Right cardiac atrium (tissue), 5 donors: Measurements from ENCODE around the gene TAF1B. TPM values are rescaled to one million over a fixed set of nuclear protein-coding genes. Genes with fewer than 3 reads are reported as not detected.

Experiments
- ATAC-seq, 2 donors: fragments of 200-7000 bp; cut with Tn5 transposase; one replicate each; pipeline versions ENCODE4 v1.8.0 to v1.9.1; 2020; ENCODE audit warnings: moderate library complexity in 2 of 2, mild to moderate bottlenecking in 1 of 2
- DNase-seq, 3 donors: peaks; one replicate each; pipeline ENCODE4 v3.0.0-alpha.2; 2020
- H3K27ac ChIP-seq: one replicate; pipeline ENCODE4 v1.5.1; 2013; ENCODE audit warnings: mild to moderate bottlenecking, low read length, control low read depth, moderate library complexity
- H3K27me3 ChIP-seq: one replicate; pipeline ENCODE4 v1.6.1; 2013; ENCODE audit not compliant: control insufficient read depth, insufficient read depth
- H3K4me1 ChIP-seq: one replicate; pipeline ENCODE4 v1.6.1; 2013; ENCODE audit warnings: low read length; ENCODE audit not compliant: control insufficient read depth, insufficient read depth
- H3K4me3 ChIP-seq: one replicate; pipeline ENCODE4 v1.5.1; 2013; ENCODE audit warnings: low read length, control low read depth
- H3K9me3 ChIP-seq: one replicate; pipeline ENCODE4 v1.6.1; 2013; ENCODE audit warnings: low read length; ENCODE audit not compliant: control insufficient read depth
- WGBS: extraction: QIAGEN DNeasy Blood & Tissue Kit; methylation state at CpG from one replicate; pipeline ENCODE4 v1.1.7; 2013; 5-methylcytosine and 5-hydroxymethylcytosine counted together
- intact Hi-C, 4 donors: fragments of 100-400 bp; cut with DNase I; formaldehyde crosslinking; loops; one replicate each; pipeline versions ENCODE4 v1.11.0 to v1.14.0; 2022 to 2023
- polyA plus RNA-seq: library from polyadenylated mRNA; stranded (reverse); fragments of 200-250 nt; gene quantifications from one replicate; pipeline ENCODE4 v1.2.3, GENCODE V29; 2013
- total RNA-seq, 4 donors: library from RNA; stranded (reverse); fragmentation: NEBNext Ultra II Directional; extraction: Animal tissue kit (Norgen Biotek cat#: 25700); gene quantifications; one replicate each; pipeline ENCODE4 v1.2.1, GENCODE V29; 2021
- donor health status: healthy with polysubstance abuse.
- donor health status: DM: no; HTN: yes; CAD: no.
- donor health status: DM: no; HTN: no; CAD: no.
- donor health status: DM: no; HTN: yes; CAD: no; lungs with severe emphysema.
- donor health status: DM: yes; HTN: yes; CAD: no.

Gene TAF1B
- total and polyA plus RNA-seq, 5 donors: 2.9 to 12.4 (median 9.2) TPM

DNA sequence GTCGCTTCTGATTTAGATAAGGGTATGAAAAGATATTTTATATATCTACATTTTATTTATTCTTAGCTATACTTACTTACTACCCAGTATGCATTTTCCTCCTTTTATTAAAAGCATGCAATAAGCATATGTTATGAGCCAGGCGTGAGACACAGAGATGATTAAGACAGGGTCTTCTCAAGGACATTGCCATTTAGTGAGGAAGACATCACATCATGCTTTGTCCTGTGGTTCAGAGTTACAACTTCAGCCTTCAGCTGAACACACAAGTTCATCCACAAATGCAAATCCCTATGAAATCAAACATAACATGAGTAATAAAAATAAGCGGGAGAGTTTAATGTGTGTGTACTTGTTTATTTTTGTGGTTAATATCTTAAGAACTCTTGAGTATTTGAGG is 138.4 kb downstream of the TAF1B start:
- H3K27me3 ChIP-seq: no peaks in the 10 kb centered on the region
- ATAC-seq: no peak
- WGBS: 91% methylated on average over 3 of the region's 3 CpGs
- H3K27ac ChIP-seq: no peak overlapping the region
- intact Hi-C loops: loop anchor here in 2 of 4 donors (5.0 to 10.0 kb wide), 2 partner anchors 66 to 73 kb away; no protein-coding TSS in a partner anchor
- no peaks in the 10 kb centered on the region for H3K9me3 ChIP-seq
- no peaks in the 10 kb centered on the region for H3K4me1 ChIP-seq
- H3K4me3 ChIP-seq: no peak overlapping the region
- DNase-seq: no peak

DNA sequence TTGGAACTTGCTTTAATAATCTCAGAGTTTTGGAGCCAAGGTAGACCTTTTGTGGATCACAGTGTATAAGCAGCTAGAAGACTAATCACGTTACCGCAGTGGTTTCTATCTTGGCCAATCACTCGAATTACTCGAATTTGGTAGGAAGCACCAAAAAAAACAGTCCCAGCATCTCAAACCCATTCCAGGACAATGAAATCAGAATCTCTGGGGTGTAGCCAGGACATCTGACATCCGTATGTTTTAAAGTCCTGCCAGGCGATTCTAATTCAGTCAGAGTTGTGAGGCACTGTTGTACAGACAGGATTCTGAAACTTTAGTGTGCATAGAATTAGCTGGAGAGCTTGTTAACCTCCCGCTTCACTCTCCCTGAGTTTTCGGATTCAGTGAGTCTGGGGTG is 139.0 kb downstream of the TAF1B start:
- H3K27ac ChIP-seq: no peak overlapping the region
- intact Hi-C loops: loop anchor here in 2 of 4 donors (5.0 to 10.0 kb wide), 2 partner anchors 65 to 73 kb away; no protein-coding TSS in a partner anchor
- no peaks in the 10 kb centered on the region for H3K4me1 ChIP-seq
- H3K27me3 ChIP-seq: no peaks in the 10 kb centered on the region
- no peak overlapping the region for H3K4me3 ChIP-seq
- ATAC-seq: peak; percentile 58 to 82
- DNase-seq: no peak
- WGBS: 53% methylated on average over 8 of the region's 8 CpGs
- H3K9me3 ChIP-seq: no peaks in the 10 kb centered on the region

DNA sequence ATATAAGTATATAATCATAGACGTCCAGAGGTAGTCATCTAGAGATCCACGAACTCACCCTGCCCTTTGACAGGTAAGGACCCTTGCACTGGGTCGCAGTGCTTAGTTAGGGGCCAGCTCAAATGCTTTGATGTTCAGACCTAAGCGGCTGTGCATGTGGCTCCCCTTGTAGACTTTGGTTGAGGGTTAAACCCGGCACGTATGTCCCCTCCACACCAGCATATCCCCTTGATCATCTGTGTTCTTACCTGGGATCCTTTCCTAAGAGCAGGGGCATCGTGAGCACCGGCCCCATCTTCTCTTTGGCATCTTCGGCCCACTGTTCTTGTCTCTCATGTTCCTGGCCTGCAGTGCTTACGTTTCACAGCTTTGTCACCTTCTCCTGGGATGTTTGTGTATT is 139.6 kb downstream of the TAF1B start:
- H3K27ac ChIP-seq: no peak overlapping the region
- DNase-seq: no peak
- intact Hi-C loops: loop anchor here in 2 of 4 donors (5.0 to 10.0 kb wide), 2 partner anchors 64 to 72 kb away; no protein-coding TSS in a partner anchor
- no peak for ATAC-seq
- no peaks in the 10 kb centered on the region for H3K9me3 ChIP-seq
- H3K4me3 ChIP-seq: no peak overlapping the region
- WGBS: 91% methylated on average over 10 of the region's 10 CpGs
- H3K4me1 ChIP-seq: no peaks in the 10 kb centered on the region
- H3K27me3 ChIP-seq: no peaks in the 10 kb centered on the region

DNA sequence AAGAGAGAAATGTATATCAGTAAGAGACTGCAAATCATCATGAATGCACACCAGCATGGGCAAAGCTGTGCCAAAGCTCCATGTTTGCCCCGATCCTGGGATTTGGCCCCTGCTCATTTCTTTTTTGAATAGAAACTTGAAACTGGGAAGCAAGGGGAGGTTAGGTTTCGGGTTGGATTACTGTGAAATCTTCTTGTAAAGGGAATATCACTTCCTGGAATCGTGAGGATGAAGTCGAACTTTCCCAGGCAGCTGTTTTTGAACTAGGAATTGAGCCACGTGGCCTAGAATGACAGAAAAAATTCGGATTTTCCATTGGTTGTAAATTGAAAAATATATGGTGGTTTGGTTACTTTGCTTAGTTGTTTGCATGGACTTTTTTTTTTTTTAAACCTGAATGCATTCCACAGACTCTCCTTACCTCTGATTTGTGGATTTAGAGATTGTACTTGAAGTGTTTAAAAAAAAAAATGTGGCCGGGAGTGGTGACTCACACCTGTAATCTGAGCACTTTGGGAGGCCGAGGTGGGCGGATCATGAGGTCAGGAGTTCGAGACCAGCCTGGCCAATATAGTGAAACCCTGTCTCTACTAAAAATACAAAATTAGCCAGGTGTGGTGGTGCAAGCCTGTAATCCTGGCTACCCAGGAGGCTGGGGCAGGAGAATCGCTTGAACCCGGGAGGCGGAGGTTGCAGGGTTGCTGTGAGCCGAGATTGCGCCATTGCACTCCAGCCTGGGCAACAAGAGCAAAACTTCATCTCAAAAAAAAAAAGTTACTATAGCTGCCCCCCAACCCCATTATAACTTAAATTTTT is 140.3 kb downstream of the TAF1B start:
- intact Hi-C loops: loop anchor here in 3 of 4 donors (2.0 to 10.0 kb wide), 3 partner anchors 64 to 71 kb away; no protein-coding TSS in a partner anchor
- H3K4me3 ChIP-seq: no peak overlapping the region
- WGBS: 56% methylated on average over 15 of the region's 15 CpGs
- no peaks in the 10 kb centered on the region for H3K9me3 ChIP-seq
- no peaks in the 10 kb centered on the region for H3K4me1 ChIP-seq
- H3K27ac ChIP-seq: no peak overlapping the region
- ATAC-seq (no peak), DNase-seq (no peak)
- H3K27me3 ChIP-seq: no peaks in the 10 kb centered on the region

Other genes with a start within 250 kb of the TAF1B start
- gene YWHAQ, start 212.5 kb upstream of the TAF1B start, total RNA-seq: 100 to 1,000 TPM; 154 to 201 (median 168) TPM
- gene YWHAQ, start 212.5 kb upstream of the TAF1B start, polyA plus RNA-seq: 128 TPM
- gene GRHL1, start 108.2 kb downstream of the TAF1B start, total RNA-seq: 1 to 10 TPM; 2.5 to 5.7 (median 2.7) TPM
- gene GRHL1, start 108.2 kb downstream of the TAF1B start, polyA plus RNA-seq: 0.81 TPM
- gene KLF11, start 200.1 kb downstream of the TAF1B start, total RNA-seq: 10 to 100 TPM; 24.0 to 42.4 (median 26.2) TPM
- 9.8 TPM for gene KLF11, start 200.1 kb downstream of the TAF1B start, polyA plus RNA-seq
- gene CYS1, start 236.9 kb downstream of the TAF1B start, total RNA-seq: 10 to 100 TPM in 1 of 4 donors, 1 to 10 TPM in 3; 4.9 to 13.3 (median 7.2) TPM
- gene CYS1, start 236.9 kb downstream of the TAF1B start, polyA plus RNA-seq: 6.7 TPM